ENCODE results near the gene KRT4. TPM values are rescaled to one million over a fixed set of nuclear protein-coding genes. Genes with fewer than 3 reads are reported as not detected.

The KRT4 gene
- total RNA-seq, 2 experiments from 2014 or later, result 0.11 to 0.16 TPM

GRCh38 chr12:52794479-52795331 lies 19.2 kb downstream of the KRT4 start:
- DNase-seq (no peak), ATAC-seq (no peak)
- Mint-ChIP-seq H3K27me3 (peaks cover 14% of the 10 kb centered on the region), H3K27ac (no peak overlapping the region), H3K36me3 (ENCODE audit: low read depth) (no peaks in the 10 kb centered on the region), H3K4me1 (ENCODE audit: low read depth) (peaks cover 14% of the 10 kb centered on the region), H3K4me3 (no peak overlapping the region), H3K9me3 (no peaks in the 10 kb centered on the region)
- ChIA-PET CTCF (interaction anchor here (1.0 kb wide), 1 partner anchor 76 kb away, joined by 3 read pairs; no protein-coding TSS in a partner anchor), POLR2A (no interaction called here)
- TF ChIP-seq, protein P1, sequence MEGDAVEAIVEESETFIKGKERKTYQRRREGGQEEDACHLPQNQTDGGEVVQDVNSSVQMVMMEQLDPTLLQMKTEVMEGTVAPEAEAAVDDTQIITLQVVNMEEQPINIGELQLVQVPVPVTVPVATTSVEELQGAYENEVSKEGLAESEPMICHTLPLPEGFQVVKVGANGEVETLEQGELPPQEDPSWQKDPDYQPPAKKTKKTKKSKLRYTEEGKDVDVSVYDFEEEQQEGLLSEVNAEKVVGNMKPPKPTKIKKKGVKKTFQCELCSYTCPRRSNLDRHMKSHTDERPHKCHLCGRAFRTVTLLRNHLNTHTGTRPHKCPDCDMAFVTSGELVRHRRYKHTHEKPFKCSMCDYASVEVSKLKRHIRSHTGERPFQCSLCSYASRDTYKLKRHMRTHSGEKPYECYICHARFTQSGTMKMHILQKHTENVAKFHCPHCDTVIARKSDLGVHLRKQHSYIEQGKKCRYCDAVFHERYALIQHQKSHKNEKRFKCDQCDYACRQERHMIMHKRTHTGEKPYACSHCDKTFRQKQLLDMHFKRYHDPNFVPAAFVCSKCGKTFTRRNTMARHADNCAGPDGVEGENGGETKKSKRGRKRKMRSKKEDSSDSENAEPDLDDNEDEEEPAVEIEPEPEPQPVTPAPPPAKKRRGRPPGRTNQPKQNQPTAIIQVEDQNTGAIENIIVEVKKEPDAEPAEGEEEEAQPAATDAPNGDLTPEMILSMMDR (IDR thresholded peaks at IDR 0.05), result no peak
- intact Hi-C loops (cut with micrococcal nuclease), result no loop called here

- H3K4me1 Mint-ChIP-seq (ENCODE audit: low read depth), result peaks cover 19% of the 10 kb centered on the region
- H3K4me3 Mint-ChIP-seq, result no peak overlapping the region
- intact Hi-C loops (cut with micrococcal nuclease), result no loop called here
- no peak overlapping the region for H3K27ac Mint-ChIP-seq
- CTCF ChIA-PET, result interaction anchor here (1.4 to 2.4 kb wide), 3 partner anchors 11 to 92 kb away, joined by 3 to 11 read pairs (median 4); no protein-coding TSS in a partner anchor
- POLR2A ChIA-PET, result interaction anchor here (0.6 kb wide), 1 partner anchor 52 kb away, joined by 4 read pairs; no protein-coding TSS in a partner anchor
- no peaks in the 10 kb centered on the region for H3K36me3 Mint-ChIP-seq (ENCODE audit: low read depth)
- no peak for ATAC-seq
- H3K27me3 Mint-ChIP-seq, result peaks cover 25% of the 10 kb centered on the region
- no peaks in the 10 kb centered on the region for H3K9me3 Mint-ChIP-seq
- TF ChIP-seq, protein P1 (IDR thresholded peaks at IDR 0.05), result no peak
- DNase-seq, result no peak
Measured at GRCh38 chr12:52792185-52793029, 21.5 kb downstream of the KRT4 start.

GRCh38 chr12:52791271-52792184 lies 22.4 kb downstream of the KRT4 start:
- ChIA-PET POLR2A (interaction anchor here (0.6 kb wide), 1 partner anchor 53 kb away, joined by 4 read pairs; no protein-coding TSS in a partner anchor), CTCF (interaction anchor here (1.4 to 2.4 kb wide), 2 partner anchors 11 to 89 kb away, joined by 3 to 11 read pairs; no protein-coding TSS in a partner anchor)
- TF ChIP-seq, protein P1 (IDR thresholded peaks at IDR 0.05), result no peak
- Mint-ChIP-seq H3K4me3 (no peak overlapping the region), H3K9me3 (no peaks in the 10 kb centered on the region), H3K27ac (no peak overlapping the region), H3K27me3 (peaks cover 25% of the 10 kb centered on the region), H3K4me1 (ENCODE audit: low read depth) (peaks cover 19% of the 10 kb centered on the region), H3K36me3 (ENCODE audit: low read depth) (no peaks in the 10 kb centered on the region)
- intact Hi-C loops (cut with micrococcal nuclease), result no loop called here
- DNase-seq, result no peak
- no peak for ATAC-seq

- Mint-ChIP-seq H3K27me3 (peaks cover 25% of the 10 kb centered on the region), H3K27ac (no peak overlapping the region)
Measured at GRCh38 chr12:52790427-52791270, 23.3 kb downstream of the KRT4 start.

More at GRCh38 chr12:52790427-52791270, 23.3 kb downstream of the KRT4 start:
- intact Hi-C loops (cut with micrococcal nuclease), result no loop called here
- DNase-seq (no peak), ATAC-seq (no peak)
- CTCF ChIA-PET, result interaction anchor here (1.4 to 2.4 kb wide), 2 partner anchors 10 to 89 kb away, joined by 3 to 11 read pairs; no protein-coding TSS in a partner anchor
- TF ChIP-seq, protein P1 (IDR thresholded peaks at IDR 0.05), result no peak
- Mint-ChIP-seq H3K9me3 (no peaks in the 10 kb centered on the region), H3K4me1 (ENCODE audit: low read depth) (peaks cover 19% of the 10 kb centered on the region), H3K4me3 (no peak overlapping the region), H3K36me3 (ENCODE audit: low read depth) (no peaks in the 10 kb centered on the region)
- POLR2A ChIA-PET, result interaction anchor here (1.5 kb wide), 1 partner anchor 27 kb away, joined by 3 read pairs; no protein-coding TSS in a partner anchor
